ENCODE results near the gene HPCAL1.

DNA sequence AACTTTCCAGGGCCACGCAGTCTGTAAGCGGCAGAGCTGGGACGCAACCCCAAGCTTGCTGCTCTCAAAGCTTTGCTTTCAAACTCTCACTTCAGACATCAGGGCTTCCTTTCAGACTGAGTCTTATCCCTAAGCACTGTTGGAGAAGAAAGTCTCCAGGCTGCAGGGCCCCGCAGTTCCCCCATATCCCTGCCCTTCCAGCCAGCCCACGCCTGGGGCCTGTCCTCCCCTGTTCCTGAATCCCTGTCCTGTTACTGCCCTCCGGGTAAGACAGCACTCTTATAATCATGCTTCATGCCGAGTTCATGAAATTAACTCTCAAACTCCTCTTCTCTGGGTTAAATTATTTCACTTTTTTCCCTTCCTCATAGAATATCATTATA lies 37.9 kb downstream of the HPCAL1 start:
- TF ChIP-seq, protein P1, sequence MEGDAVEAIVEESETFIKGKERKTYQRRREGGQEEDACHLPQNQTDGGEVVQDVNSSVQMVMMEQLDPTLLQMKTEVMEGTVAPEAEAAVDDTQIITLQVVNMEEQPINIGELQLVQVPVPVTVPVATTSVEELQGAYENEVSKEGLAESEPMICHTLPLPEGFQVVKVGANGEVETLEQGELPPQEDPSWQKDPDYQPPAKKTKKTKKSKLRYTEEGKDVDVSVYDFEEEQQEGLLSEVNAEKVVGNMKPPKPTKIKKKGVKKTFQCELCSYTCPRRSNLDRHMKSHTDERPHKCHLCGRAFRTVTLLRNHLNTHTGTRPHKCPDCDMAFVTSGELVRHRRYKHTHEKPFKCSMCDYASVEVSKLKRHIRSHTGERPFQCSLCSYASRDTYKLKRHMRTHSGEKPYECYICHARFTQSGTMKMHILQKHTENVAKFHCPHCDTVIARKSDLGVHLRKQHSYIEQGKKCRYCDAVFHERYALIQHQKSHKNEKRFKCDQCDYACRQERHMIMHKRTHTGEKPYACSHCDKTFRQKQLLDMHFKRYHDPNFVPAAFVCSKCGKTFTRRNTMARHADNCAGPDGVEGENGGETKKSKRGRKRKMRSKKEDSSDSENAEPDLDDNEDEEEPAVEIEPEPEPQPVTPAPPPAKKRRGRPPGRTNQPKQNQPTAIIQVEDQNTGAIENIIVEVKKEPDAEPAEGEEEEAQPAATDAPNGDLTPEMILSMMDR (IDR thresholded peaks at IDR 0.05; ENCODE audit: insufficient read depth, low read length, poor library complexity, severe bottlenecking): no peak
- TF ChIP-seq EZH2phosphoT487 (conservative IDR thresholded peaks at IDR 0.05; ENCODE audit: low read length): no peak

Data from SU-DHL-6 (cell line).